ENCODE measurements around the gene UCK1.

The UCK1 gene

DNA sequence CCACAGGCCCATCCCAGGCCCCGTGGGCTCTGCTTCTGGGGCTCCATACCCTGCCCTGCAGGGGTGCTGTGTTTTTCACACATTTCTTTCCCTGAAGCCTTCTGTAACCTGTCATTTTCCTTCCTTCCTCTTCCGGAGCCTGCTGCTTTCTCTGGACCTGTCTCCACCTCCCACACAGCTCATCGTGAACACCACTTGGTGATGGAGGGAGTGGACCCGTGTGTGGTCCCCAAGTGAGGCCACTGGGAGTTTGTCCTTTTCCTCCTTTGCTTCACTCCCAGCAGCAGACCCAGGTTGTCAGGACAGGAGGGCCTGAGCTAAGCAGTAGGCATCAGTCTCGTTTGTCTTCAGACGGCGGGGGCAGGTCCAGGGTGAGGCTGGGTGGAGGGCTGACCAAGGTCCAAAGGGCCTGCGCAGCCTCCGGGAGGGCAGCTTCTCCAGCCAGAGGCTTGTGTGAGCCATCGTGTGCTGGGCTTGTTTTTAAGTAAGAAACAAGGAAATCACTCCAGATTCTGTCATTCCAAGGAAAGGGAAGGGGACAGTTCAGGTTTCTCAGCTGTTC, 34.1 kb downstream of the UCK1 start:
- no peak for DNase-seq (ENCODE audit: low read depth)

DNA sequence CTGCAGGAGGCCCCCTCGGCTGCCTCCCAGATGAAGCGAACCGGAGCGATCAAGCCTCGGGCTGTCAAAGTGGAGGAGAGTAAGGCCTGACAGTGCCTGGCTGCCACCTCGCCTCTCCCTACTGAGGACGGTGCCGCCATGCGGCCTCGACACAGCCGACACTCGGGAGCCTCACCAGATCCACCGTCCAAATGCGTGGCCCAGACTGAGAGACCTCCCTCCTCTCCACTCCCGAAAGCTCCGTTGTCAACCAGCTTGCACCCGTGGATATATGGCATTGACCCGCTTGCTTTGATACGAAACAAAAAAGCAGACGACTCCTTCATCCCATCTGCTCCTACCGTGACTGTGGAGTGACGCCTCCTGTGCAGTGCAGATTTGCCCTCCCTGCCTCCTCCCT, 35.3 kb downstream of the UCK1 start:
- DNase-seq (ENCODE audit: low read depth): no peak

DNA sequence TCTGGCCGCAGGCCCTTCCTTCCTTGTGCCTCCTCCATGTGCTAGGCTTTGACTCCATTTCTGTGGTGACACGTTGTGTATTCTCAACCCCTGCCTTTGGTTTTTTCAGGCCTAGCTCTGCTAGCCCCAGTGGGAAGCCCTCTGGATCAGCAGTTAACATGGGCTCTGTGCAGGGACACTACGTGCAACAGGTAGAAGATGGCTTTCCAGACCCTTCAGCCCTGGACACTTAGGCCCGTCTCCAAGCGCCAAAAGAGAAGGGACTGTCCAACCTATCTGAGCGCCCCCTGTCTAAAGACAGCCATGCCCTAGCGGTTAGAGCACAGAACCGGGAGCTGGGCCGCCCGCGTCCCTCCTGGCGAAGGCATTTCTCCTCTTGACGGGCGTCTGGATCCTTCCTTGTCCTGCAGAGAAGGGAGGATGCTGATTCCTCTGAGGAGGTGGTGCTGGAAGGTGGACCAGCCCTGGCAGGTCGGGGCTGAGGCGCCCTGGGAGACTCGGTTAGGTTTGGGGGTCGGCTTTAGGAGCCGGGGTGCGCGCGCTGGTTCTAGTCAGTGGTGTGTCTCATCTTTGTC, 36.7 kb downstream of the UCK1 start:
- DNase-seq (ENCODE audit: low read depth): no peak

DNA sequence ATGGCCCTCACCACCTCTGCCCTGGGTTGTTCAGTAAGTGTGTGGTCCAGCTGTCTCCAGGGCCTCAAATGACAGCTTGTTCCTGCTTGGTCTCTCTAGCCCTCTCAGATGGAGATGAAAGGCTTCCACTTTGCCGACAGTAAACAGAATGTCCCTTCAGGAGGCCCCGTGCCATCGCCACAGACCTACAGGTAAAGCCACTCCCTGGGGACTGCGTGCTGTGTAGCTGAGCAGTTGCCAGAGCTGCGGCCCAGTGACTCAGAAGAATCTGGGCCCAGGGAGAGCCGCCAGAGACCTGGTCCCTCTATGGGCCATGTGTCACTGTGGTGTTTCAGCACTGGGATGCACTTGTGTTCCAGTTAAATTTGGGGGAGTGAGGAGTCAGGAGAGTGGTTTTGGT, 39.0 kb downstream of the UCK1 start:
- DNase-seq (ENCODE audit: low read depth): no peak

DNA sequence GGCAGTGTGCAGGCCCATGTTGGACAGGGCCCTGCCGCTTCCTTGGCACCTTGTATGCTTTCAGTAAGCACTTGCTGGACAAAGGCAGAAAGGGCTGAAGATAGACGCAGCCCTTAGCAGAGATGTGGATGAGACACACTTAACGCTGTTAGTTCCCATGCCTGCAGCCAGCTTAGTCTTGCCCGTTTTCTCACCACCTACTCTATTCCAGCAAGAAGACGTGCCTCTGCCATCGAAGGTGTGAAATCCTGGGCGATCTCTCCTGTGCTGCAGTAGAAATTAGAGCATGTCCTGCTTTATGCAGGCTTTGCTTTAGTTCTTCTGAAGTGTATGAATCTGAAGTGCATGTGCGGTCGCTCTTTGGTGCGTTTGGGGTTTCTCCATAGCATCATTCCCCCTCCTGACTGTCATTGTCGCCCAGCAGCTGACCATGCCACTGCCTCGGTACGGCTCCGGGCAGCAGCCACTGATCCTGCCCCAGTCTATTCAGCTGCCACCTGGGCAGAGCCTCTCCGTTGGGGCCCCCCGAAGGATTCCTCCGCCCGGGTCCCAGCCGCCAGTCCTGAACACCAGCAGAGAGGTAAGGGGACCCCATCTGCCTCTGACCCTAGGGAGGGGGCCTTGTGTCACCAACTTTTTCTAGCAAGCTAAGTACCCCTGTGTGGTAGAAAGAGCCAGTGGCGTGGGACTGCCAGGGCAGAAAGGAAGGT, 39.9 kb downstream of the UCK1 start:
- DNase-seq (ENCODE audit: low read depth): no peak

DNA sequence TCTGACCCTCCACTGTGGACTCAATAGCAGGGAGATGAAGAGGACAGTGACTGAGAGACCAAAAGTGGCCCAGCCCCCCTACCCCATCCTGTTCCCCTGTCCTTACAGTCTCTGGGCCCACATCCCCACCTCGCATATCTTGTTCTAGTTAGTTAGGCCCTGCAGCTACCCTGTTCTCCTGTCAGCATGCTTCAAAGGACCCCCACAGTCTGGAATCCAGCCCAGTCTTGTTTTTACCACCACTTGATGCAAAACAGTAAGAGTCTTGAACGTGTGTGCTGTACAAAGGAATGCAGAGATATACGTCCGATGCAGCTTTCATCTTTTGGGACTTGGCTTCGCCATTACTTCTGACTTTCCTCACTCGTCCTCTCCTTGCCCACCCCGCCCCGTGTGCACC, 40.5 kb downstream of the UCK1 start:
- DNase-seq (ENCODE audit: low read depth): no peak

DNA sequence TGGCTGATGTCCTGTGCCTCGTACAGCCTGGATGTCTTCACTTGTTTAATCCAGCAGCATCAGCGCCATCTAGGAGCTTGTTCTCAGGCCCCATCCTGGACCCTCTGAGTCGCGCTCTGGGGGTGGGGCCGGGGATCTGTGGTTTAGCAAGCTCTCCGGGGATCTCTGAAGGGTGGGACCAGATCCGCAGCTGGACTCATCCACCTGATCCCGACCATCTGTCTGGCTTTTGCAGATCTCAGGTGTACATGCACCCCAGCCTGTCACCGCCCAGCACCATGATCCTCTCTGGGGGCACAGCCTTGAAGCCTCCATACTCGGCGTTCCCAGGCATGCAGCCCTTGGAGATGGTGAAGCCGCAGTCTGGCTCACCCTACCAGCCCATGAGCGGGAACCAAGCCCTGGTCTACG, 43.4 kb downstream of the UCK1 start:
- no peak for DNase-seq (ENCODE audit: low read depth)

DNA sequence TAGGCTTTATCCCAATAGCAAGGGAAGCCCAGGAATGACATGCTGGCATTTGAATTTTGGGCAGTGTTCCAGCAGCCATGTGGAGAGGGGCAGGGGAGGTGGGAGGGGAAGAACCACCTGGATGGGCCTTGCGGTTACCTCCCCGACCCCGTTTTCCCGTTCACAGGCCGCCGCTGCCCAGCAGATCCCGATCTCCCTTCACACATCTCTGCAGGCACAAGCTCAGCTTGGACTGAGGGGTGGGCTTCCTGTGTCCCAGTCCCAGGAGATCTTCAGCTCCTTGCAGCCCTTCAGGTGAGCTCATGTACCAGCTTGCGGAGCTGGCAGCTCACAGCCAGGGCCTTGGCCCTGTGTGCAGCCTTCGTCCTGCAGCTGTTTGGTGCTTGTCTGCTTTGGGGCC, 44.1 kb downstream of the UCK1 start:
- DNase-seq (ENCODE audit: low read depth): no peak

DNA sequence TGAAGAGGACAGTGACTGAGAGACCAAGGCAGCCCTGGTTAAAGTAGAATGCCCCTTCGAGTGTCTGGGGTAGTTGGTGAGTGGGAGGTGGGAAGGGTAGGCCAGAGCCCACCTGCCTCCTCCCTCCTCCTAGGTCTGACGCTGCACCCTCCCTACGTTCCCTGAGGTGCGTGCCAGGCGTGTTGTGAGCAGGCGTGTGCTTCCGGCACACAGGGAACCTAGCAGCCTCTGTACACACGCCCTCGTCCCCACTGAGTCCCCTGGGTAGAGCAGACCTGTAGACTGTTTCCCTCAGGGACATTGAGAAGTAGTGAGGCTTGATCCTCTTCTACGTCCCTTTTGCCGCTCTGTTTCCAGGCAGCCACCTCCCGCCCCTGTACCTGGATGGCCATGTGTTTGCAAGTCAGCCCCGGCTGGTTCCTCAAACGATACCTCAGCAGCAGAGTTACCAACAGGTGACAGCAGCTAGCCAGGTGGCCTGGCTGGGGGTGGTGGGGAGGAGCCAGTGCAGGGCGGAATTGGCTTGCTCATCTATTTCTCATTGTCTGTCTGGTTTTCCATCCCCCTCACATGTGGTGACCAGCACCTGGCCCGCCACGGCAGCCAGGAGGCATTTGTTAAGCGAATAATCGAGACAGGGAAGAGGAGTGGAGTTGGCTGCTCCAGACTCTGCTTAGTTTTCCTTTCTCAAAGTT, 45.2 kb downstream of the UCK1 start:
- DNase-seq (ENCODE audit: low read depth): no peak

DNA sequence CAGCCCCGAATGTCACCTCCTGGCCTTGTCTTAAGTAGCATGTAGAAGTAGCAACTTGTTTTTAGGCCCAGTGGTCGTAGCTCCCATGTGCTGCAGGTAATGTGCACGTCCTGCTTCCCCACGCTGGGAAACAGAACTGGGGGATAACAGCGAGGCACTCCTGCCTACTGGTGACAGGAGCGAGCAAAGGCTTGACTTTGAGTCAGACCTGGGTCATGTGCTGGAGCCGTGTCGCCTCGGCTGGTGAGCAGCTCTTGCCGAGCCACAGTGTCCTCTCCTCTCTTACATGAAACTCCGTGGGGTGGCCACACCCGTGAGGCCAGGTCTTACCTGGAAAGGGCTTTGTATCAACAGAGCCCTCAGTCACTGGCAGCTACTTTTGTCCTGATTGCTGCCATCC, 45.9 kb downstream of the UCK1 start:
- DNase-seq (ENCODE audit: low read depth): no peak

DNA sequence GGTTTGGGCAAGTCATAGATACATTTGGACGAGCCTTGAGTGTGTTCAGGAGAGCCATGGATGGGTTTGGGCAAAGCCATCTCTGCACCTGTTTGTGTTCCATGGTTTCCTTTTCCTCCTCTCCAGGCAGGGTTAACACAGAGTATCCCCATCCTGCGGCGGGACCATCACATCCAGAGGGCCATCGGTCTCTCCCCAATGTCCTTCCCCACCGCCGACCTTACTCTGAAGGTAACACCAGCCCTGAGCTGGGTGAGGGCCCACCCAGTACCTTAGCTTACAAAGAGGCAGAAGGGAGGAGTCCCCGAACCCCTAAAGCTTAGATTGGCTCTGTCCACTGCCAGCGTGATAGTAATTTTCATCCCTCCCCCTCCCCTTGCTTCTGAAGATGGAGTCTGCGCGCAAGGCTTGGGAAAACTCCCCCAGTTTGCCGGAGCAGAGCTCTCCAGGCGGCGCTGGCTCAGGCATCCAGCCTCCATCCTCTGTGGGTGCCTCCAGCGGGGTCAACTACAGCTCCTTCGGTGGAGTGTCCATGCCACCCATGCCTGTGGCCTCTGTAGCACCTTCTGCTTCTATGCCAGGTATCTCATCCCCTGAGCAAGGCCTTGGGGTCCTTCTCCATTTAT, 46.4 kb downstream of the UCK1 start:
- DNase-seq (ENCODE audit: low read depth): no peak

DNA sequence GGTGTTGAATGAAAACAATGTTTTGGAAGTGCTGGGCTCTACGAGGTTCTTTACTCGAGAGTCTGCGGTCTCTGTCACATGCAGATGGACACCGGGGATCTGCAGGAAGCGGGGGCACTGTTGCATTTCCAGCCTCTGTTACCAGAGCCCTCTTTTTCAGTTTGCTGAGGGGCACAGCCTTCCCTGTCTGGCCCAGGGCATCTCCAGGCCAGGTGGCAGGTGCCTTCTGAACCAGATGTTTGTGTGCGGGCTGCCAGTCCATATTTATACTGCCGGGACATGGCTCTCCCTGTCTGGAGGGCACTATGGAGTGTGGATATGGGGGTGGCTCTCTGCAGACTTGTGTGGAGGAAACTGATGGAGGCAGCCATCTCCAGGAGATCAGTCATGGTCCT, 47.0 kb downstream of the UCK1 start:
- no peak for DNase-seq (ENCODE audit: low read depth)

DNA sequence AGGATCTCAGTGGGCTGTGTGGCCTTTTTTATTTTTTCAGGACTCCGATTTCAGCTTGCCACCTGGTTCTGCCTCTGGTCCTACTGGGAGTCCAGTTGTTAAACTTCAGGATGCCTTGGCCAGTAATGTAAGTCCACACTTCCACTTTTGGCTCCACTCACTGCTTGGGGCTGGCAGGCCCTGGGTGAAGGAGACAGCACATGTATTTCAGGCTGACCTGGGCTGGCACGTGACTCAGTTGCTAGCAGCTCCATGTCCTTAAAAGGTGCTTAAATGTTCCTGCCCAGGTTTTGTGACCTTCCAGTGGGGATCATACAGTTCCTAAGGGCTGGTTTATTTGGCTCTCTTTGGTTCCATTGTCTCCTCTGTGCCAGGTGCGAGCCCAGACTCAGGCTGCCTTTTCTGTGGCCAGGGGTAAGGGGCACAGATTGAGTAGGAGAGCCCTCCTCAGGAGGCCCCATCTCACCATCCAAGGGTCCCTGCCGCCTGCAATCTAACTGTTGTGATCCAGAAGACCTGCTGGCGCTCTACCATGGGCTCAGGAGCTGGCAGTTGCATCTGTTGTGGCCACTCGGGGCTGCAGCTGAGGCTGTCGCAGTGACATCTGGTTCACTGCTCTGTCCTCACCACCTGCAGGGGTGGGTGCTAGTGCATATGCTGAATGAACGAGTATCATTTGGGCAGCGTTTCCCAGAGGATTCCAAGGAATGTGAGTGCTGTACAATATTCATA, 47.6 kb downstream of the UCK1 start:
- DNase-seq (ENCODE audit: low read depth): no peak

DNA sequence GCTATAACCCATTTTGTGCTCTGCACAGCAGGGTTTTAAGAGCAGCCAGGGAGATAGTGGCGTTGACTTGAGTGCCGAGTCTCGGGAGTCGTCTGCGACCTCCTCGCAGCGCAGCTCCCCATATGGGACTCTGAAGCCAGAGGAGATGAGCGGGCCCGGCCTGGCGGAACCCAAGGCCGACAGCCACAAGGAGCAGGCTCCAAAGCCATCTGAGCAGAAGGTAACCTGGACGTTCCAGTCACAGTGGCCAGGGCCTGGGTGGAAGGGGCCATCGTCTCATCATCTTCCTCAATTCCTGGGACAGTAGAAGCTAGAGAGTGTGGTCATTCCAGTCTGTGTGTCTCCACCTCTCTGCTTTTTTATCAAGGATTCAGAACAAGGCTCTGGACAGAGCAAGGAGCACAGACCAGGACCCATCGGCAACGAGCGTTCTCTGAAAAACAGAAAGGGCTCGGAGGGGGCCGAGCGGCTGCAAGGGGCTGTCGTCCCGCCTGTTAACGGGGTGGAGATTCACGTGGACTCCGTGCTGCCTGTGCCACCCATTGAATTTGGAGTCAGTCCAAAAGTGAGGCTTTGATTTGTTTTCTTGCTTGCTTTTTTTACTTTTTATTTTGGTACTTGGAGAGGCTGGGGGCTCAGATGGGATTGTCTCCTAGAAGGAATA, 48.6 kb downstream of the UCK1 start:
- DNase-seq (ENCODE audit: low read depth): no peak

DNA sequence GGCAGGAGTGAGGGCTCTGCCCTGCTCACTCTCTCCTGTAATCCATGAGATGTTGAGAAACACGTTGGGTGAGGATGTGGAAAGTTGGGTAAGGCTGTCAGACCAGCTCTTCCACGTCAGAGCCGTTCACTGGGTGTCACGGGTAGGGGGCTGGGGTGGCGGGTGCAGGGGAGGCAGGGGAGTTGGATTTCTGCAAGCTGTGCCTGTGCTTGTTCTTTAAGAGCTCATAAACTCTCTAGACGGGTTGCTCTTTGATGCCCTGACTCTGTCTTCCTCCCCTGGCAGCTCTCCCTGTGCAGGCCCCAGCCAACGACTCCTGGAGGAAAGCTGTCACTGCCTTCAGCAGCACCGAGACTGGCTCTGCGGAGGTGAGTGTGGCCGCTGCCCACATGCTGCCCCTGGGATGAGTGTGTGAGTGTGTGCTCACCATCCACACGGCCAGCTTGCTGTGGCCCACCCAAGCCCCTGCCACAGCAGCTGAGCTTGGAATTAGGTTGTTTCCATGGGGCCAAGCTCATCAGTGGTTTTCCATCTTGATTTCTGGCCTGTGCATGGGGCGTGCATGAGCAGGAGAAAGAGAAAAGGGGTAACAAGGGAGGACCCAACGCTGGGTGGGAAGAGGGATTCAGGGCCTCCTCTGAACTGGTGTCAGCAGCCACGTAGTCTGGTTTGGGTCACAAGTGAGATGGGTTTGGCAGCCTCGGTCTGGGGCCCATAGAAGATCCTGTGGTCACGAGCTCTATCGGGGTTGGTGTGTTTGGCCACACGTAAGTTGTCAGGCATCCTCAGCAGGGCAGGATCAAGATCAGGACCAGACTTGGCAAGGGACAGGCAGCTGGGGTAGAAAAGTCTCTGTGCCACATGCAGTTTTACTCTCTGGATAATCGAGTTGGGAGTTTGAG, 49.4 kb downstream of the UCK1 start:
- DNase-seq (ENCODE audit: low read depth): no peak

DNA sequence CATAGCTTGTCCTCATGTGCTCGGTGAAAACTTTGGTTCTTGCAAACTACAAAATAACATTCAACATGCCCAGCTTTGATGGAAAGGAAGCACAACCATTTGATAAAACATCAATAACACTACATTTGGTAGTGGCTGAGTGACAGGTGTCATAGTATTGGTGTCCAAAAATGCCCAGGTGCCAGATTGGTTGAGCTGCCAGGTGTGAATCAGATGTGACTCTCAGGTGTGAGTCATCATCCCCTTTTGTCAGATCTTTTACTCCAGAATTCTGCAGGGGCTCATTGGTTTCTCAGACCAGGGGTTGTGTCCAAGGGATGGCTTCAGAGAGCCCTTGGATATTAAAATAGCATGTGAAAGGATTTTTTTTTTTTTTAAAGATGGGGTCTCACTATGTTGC, 50.8 kb downstream of the UCK1 start:
- DNase-seq (ENCODE audit: low read depth): no peak

DNA sequence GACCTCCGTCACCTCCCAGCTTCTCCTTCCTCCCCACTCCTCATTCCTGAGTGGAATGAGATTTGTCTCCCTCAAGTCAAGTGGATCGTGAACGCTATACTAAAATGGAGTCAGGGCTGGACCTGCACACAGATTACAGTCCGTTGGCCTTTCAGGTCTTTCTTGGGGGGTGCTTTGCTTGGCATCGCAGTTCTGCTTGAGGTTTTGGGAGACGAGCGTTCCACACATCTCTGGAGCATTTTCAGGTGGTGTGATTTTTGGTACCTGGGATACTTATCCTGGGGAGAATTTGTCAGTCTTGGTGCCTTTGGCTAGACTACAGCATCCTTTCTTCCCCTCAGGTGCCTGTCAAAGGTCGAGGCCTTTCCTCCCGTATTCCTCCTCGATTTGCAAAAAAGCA, 52.2 kb downstream of the UCK1 start:
- DNase-seq (ENCODE audit: low read depth): no peak

DNA sequence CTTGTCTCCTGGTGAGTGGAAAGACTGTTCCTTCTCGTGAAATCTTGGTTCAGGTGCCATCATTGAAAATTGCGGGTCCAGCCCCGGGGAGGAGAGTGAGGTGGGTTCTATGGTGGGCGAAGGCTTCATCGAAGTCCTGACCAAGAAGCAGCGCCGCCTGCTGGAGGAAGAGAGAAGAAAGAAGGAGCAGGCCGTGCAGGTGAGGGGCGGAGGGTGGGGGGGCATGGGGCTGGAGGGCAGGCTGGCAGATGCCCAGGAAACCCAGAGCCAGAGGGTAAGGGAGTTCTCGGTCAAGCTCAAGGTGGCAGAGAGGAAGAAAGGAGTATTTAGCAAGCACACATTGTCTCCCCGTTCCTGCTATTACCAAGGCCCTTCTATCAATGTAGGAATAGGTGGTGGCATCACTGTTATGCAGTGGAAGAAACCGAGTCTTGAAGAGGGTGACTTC, 52.6 kb downstream of the UCK1 start:
- DNase-seq (ENCODE audit: low read depth): no peak

DNA sequence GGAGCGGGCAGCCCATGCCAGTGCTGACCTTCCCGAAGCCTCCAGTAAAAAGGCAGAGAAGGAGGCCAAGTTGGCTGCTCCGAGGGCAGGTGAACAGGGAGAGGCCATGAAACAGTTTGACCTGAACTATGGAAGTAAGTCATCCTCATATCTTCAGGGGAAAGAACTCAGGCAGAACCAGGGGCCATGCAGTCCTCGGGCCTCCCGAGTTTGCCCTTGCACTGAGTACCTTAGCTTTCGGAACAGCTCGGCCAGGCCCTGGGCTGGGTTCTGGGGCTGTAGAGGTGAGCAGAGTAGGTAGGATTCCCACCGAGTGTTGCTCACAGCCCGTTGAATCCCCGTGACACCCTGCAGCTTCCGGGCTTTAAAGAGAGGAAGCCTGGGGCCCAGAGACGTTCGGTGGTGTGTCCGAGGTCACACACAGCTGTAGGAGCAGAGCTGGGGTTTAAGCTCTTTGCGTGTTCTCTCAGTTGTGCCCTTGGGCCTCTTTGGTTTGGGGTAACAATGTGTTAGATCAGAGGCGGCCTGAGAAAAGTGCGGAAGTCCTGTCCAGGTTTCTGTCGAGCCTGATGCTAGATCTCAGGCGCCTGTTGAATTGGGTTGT, 53.1 kb downstream of the UCK1 start:
- DNase-seq (ENCODE audit: low read depth): no peak

DNA sequence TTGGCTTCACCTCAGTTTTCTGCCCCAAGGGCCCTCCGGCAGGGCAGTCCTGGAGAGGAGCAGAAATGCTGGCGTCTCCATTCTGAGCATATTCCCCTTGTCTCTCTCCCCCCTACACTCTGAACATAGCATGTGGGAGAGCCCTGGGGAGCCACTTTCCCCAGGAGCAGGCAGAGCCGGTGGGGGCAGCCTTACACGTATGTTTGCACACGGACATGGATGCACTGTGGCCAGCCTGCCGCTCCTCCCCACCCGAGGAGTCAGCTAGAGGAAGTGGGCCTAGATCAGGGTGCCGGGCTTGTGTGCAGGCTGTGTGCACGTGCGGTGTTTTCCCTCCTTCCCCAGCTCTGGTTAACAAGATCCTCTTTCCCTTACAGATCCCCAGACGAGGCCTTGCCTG, 53.7 kb downstream of the UCK1 start:
- no peak for DNase-seq (ENCODE audit: low read depth)
